ENCODE data around the gene ATP10A. TPM values are rescaled to one million over a fixed set of nuclear protein-coding genes. Genes with fewer than 3 reads are reported as not detected.

Gene ATP10A
- total RNA-seq, 1 donor from 2014 or later: 1.9 TPM

DNA sequence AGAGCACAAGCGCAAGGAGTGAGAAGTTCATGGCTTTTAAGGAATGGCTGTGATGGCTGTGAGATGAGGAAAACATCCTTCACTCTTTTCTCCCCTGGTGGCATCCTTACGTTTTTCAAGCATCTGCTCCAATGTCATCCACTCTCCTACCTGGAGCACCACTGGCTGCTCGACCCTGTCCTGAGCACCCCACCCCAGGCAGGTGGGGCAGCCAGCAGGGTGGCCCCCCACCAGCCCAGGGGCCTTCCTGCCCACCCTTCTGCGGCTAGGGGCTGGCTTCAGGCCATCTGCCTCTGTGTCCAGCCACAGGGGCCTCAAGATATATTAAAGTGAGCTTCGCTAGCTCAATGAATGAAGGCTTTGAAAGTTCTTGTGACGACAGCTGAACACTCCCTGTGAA is 56.1 kb downstream of the ATP10A start:
- H3K27ac Mint-ChIP-seq: no peak overlapping the region

DNA sequence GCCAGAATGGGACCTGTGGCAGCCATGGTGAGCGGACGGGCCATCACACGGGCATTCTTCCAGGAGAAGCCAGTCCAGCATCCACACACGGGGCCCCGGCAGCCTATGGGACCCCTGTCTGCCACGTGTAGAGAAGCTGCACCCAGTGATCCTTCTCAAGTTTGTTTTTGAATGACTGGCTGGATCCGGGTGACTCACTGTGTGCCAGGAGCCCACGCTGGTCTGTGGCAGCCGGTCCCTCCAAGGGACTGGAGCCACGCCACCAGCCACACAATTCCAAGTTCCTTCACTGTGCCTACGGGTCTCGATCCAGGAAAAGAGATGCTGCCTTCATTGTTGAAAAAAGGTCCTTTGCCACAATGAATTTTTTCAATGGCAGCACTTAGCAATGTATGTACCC is 58.1 kb downstream of the ATP10A start:
- peaks cover 3% of the 10 kb centered on the region for H3K27me3 Mint-ChIP-seq
- H3K9me3 Mint-ChIP-seq: no peaks in the 10 kb centered on the region
- no peak overlapping the region for H3K27ac Mint-ChIP-seq
- H3K4me1 Mint-ChIP-seq (ENCODE audit: unreplicated experiment): peaks cover 5% of the 10 kb centered on the region
- TF ChIP-seq, protein P1, sequence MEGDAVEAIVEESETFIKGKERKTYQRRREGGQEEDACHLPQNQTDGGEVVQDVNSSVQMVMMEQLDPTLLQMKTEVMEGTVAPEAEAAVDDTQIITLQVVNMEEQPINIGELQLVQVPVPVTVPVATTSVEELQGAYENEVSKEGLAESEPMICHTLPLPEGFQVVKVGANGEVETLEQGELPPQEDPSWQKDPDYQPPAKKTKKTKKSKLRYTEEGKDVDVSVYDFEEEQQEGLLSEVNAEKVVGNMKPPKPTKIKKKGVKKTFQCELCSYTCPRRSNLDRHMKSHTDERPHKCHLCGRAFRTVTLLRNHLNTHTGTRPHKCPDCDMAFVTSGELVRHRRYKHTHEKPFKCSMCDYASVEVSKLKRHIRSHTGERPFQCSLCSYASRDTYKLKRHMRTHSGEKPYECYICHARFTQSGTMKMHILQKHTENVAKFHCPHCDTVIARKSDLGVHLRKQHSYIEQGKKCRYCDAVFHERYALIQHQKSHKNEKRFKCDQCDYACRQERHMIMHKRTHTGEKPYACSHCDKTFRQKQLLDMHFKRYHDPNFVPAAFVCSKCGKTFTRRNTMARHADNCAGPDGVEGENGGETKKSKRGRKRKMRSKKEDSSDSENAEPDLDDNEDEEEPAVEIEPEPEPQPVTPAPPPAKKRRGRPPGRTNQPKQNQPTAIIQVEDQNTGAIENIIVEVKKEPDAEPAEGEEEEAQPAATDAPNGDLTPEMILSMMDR (conservative IDR thresholded peaks at IDR 0.05): no peak
- no peak for DNase-seq (ENCODE audit: extremely low spot score, unreplicated experiment)
- H3K36me3 Mint-ChIP-seq: no peaks in the 10 kb centered on the region
- H3K4me3 Mint-ChIP-seq: no peak overlapping the region

More for the DNA sequence above, 56.1 kb downstream of the ATP10A start:
- no peaks in the 10 kb centered on the region for H3K9me3 Mint-ChIP-seq
- no peak for DNase-seq (ENCODE audit: extremely low spot score, unreplicated experiment)
- H3K4me3 Mint-ChIP-seq: no peak overlapping the region
- no peaks in the 10 kb centered on the region for H3K36me3 Mint-ChIP-seq
- TF ChIP-seq, protein P1 (conservative IDR thresholded peaks at IDR 0.05): no peak
- peaks cover 8% of the 10 kb centered on the region for H3K4me1 Mint-ChIP-seq (ENCODE audit: unreplicated experiment)
- peaks cover 3% of the 10 kb centered on the region for H3K27me3 Mint-ChIP-seq

DNA sequence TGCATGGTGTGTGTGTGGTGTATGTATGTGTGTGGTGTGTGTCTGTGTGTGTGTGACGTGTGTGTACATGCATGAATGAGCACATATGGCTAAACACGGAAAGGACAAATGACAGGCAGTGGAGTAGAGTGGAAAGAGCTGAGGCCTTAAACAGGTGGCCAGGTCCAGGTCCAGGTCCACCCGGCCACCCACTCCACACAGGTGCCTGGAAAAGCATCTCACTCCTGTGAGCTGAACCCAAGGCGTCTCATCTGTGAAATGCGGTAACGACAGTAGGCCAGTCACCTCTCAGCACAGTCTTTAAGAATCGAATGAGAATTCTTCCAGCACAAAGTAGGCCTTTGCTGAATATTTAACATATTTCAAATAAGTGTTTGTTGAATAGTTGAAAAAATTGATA is 58.7 kb downstream of the ATP10A start:
- H3K4me3 Mint-ChIP-seq: no peak overlapping the region
- TF ChIP-seq, protein P1 (conservative IDR thresholded peaks at IDR 0.05): no peak
- peaks cover 10% of the 10 kb centered on the region for H3K4me1 Mint-ChIP-seq (ENCODE audit: unreplicated experiment)
- H3K27ac Mint-ChIP-seq: no peak overlapping the region
- peaks cover 3% of the 10 kb centered on the region for H3K27me3 Mint-ChIP-seq
- H3K9me3 Mint-ChIP-seq: no peaks in the 10 kb centered on the region
- H3K36me3 Mint-ChIP-seq: no peaks in the 10 kb centered on the region
- no peak for DNase-seq (ENCODE audit: extremely low spot score, unreplicated experiment)

DNA sequence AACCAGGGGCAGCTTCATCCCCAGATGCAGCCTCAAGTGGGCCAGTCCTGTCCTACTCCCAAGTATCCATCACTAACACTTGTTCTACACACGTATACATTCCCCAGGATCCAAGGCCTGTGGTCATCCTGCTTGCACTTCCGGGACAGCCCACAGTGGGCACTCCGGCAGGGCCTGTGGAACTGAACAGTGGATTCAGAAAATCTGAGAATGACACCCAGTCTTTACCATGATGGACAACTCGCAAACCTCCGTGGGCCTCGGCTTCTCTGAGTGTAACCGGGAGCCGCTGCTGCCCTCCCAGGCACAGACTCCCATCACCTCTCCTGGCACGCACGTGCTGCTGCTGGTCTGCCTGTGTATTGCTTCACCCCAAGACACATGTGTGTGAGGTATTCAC is 59.6 kb downstream of the ATP10A start:
- Mint-ChIP-seq H3K9me3 (no peaks in the 10 kb centered on the region), H3K27me3 (peaks cover 3% of the 10 kb centered on the region), H3K4me3 (no peak overlapping the region), H3K4me1 (ENCODE audit: unreplicated experiment) (peaks cover 15% of the 10 kb centered on the region), H3K27ac (no peak overlapping the region), H3K36me3 (no peaks in the 10 kb centered on the region)
- TF ChIP-seq, protein P1 (conservative IDR thresholded peaks at IDR 0.05): no peak
- DNase-seq (ENCODE audit: extremely low spot score, unreplicated experiment): no peak

DNA sequence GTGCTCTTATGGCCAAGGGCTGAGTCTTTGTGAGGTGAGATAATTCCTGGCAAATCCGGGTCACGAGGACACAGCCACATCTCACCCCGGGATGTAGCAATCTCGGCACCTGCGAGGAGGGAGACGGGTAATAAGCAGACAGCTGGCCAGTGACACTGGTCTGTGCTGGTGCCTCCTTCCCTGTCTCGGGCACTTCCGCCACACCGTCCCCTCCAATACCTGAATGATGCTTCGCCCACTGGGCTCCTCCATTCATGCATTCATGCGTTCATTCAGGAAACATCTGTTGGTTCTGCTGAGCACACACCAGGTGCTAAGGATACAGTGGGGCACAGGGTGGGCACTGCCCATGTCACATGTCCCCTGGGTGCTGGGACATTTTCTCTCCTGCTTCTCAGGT is 60.1 kb downstream of the ATP10A start:
- no peaks in the 10 kb centered on the region for H3K36me3 Mint-ChIP-seq
- peaks cover 3% of the 10 kb centered on the region for H3K27me3 Mint-ChIP-seq
- DNase-seq (ENCODE audit: extremely low spot score, unreplicated experiment): no peak
- no peak overlapping the region for H3K27ac Mint-ChIP-seq
- peaks cover 17% of the 10 kb centered on the region for H3K4me1 Mint-ChIP-seq (ENCODE audit: unreplicated experiment)
- H3K4me3 Mint-ChIP-seq: no peak overlapping the region
- TF ChIP-seq, protein P1 (conservative IDR thresholded peaks at IDR 0.05): no peak
- no peaks in the 10 kb centered on the region for H3K9me3 Mint-ChIP-seq

DNA sequence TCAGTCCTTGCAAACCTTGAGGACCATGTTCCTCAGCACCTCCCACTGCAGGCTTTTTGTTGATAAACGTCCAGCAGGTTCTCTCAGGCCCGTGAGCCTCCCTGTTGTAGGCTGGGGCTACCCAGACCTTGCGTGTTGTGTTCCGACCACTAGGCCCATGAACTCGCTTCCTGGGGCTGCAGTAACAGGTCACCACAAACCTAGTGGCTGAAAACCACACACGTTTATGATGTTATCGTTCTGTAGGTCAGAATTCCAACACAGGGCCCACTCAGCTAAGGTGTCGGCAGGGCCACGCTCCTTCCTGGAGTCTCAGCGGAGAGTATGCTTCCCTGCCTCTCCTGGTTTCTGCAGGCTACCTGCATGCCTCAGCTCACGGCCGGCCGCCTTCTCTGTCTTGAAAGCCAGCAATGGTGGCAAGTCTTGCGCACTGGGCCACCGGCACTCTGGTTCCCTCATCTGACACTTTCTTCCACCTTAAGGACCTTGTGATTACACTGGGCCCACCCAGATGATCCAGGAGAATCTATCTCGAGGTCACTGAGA is 60.8 kb downstream of the ATP10A start:
- no peak for DNase-seq (ENCODE audit: extremely low spot score, unreplicated experiment)
- TF ChIP-seq, protein P1 (conservative IDR thresholded peaks at IDR 0.05): no peak
- Mint-ChIP-seq H3K4me3 (no peak overlapping the region), H3K4me1 (ENCODE audit: unreplicated experiment) (peaks cover 23% of the 10 kb centered on the region), H3K36me3 (no peaks in the 10 kb centered on the region), H3K27me3 (peaks cover 3% of the 10 kb centered on the region), H3K9me3 (no peaks in the 10 kb centered on the region), H3K27ac (no peak overlapping the region)

Measured in type B pancreatic cell (in vitro differentiated cells).